GM18519 (cell line): ENCODE measurements around the gene KRTAP3-1.
"Not testable (repeated sequence)": the region's sequence is repeated elsewhere in the genome, so short reads cannot be mapped to it uniquely, and the experiment has no call there.

Source experiments
- ATAC-seq: cut with Tn5 transposase; IDR thresholded peaks from one replicate; pipeline ENCODE4 v1.9.1; 2021; ENCODE audit warnings: mild to moderate bottlenecking, moderate library complexity; ENCODE audit not compliant: unreplicated experiment, low FRiP score

KRTAP3-1 gene

GRCh38 chr17:41016578-41017215 lies 7.8 kb upstream of the KRTAP3-1 start:
- ATAC-seq, result no peak

GRCh38 chr17:41015454-41015853 lies 6.5 kb upstream of the KRTAP3-1 start:
- no peak for ATAC-seq

DNA sequence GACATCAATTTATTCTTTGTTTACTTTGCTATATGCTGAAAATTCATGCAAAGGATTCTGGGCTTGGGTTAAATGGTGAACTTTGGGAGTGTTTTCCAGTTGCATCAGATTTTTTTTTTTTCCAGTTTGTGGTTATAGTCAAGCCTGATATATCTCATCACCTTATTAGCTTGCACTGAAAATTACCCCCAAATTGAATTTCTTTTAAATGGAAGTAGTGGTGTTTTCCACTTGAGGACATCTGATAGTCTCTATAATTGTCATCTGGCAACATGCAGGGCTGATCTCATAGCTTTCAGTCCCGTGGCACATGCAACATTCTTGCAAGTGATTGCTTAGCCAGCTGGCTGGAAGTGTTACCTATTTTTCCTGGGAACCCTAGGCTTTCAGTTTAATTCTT lies 4.7 kb upstream of the KRTAP3-1 start:
- no peak for ATAC-seq

- no peak for ATAC-seq
Measured at GRCh38 chr17:41013181-41013580, 4.3 kb upstream of the KRTAP3-1 start.

DNA sequence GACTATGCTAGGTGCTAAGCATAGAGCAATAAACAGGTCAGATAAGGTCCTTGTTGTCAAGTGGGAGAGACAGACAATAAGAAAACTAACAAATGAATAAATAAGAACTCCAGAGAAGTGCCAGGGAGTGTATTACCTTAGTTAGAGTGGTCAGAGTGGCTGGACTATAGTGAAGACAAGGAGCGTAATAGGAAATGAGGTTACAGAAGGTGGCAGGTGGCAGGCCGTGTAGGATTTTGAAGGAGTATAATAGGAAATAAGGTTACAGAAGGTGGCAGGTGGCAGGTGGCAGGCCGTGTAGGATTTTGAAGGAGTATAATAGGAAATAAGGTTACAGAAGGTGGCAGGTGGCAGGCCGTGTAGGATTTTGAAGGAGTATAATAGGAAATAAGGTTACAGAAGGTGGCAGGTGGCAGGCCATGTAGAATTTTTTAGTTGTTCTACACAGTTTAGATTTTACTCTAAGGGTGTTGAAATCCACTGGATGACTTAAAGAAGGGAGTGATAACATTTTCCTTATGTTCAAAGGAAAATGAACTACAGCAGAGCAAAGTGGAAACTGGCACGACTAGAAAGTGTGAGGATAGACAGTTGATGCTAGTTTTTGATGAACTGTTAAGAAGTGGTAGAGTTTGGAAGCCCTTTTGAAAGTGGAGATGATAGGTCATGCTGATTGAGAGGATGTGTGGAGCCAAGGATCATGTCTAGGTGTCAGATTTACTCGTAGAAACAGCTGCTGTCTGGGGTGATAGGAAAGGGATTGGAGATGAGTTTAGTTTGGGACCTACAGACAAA lies 3.6 kb upstream of the KRTAP3-1 start:
- ATAC-seq, result no peak

DNA sequence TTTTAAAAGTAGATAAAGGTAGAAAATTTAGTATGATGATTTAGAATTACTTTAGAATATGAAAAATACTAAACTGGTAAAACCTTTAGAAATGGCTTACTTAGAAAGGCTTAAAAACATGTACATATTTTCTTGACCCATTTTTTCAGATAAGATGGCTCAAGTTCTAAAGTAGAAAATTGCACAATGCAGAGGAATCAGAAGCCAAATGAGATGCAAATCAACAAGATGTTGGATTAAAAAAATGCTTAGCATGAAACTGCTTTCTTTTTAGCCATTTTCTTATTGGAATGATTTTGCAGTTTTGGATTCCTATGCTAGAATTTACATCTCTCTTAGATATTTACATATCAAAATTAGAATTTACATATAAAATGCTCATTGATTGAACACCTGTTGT lies 1.5 kb upstream of the KRTAP3-1 start:
- no peak for ATAC-seq

DNA sequence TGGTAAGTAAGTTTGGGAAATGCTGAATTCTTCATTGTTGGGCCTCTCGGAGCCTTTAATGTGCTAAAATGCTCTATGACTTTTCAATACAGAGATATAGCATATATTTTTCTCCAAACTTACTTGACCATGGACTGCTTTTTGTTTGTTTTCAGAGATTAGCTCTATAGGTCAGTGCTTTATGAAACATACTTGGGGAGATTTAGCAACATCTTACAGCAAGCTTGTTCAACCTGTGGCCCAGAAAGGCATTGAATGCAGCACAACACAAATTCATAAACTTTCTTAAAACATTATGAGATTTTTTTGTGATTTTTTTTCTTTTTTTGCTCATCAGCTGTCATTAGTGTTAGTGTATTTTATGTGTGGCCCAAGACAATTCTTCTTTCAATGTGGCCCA lies 1.0 kb upstream of the KRTAP3-1 start:
- no peak for ATAC-seq

GRCh38 chr17:41009301-41009760 lies 403 bp upstream of the KRTAP3-1 start:
- ATAC-seq, result no peak

DNA sequence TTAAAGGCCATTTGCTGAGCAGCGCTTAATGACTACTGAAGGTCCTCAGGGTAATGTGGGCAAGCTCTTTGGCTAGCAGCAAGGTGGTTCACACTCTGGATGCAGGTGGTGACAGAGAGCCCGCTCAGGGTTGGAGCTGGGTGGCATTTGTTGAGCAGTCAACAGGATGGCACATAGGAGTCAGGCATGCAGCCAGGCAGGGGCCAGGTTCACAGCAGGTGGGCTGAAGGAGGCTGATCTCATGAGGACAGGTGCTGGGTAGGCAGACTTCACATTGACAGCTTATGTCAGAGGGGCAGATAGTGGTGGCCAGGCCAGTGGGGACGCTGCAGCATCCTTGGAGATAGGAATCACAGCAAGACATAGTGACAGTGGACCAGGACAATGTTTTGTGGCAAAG lies 4.5 kb downstream of the KRTAP3-1 start:
- ATAC-seq, result no peak

GRCh38 chr17:41003926-41004325 lies 5.0 kb downstream of the KRTAP3-1 start:
- no peak for ATAC-seq

- no peak for ATAC-seq
Measured at GRCh38 chr17:41002814-41003213, 6.1 kb downstream of the KRTAP3-1 start.

DNA sequence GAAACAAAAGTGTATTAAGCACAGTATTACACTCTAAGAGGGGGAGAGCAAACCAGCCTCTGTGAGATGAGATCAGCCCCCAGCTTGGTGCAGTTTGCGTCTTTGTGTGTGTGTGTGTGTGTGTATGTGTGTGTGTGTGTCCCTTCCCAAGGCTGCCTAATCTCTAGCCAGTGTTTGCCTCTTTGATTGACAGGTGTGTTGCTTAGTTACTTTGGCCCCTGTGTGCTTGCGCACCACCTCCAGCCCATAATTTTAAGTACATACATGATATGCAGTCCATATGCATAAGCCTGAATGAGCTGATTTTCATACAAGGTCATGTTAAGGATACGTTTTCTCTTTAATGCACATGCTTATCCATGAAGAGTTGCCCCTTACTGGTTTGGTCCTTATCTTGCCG lies 7.1 kb downstream of the KRTAP3-1 start:
- no peak for ATAC-seq

DNA sequence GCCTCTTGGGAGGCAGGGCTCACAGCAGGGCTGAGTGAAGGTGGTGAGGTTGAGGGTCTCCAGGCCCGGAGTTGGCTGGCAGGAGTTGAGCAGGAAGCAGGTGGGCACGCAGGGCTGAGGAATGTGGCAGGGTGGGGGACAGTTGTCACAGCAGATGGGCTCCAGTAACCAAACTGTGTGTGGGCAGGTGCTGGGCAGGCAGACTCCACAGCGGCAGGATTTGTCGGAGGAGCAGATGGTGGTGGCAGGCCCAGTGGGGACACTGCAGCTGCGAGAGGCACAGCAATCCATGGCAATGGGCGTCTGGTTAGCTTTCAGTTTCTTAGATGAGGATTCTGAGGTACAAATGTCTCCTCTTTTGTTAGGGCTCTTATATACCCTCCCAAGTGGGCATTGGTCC lies 9.4 kb downstream of the KRTAP3-1 start, which contains the start of gene KRTAP3-2:
Gene KRTAP3-2 (minus strand): TSS at position 344 of the 400 bp plus-strand sequence. CDS start 53 bp downstream, at position 291.
- not testable (repeated sequence) for ATAC-seq

DNA sequence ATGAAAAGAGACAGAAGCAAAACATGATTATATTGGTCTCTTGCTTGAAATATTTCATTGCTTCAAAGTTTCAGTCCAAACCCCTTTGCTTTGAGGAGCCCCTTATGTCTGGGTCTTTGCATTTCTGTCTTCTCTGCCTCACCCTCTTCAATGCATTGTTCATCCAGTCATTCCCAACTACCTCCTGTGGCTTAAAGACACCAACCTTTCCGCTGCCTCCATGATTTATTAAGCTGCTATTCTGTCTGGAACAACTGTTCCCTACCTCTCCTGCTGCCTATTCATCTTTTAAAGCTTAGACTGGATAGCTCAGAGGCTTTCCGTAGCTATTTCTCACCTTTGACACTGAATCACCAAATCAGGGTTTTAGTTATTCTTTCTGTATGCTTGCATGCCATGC lies 11.6 kb downstream of the KRTAP3-1 start:
- no peak for ATAC-seq

DNA sequence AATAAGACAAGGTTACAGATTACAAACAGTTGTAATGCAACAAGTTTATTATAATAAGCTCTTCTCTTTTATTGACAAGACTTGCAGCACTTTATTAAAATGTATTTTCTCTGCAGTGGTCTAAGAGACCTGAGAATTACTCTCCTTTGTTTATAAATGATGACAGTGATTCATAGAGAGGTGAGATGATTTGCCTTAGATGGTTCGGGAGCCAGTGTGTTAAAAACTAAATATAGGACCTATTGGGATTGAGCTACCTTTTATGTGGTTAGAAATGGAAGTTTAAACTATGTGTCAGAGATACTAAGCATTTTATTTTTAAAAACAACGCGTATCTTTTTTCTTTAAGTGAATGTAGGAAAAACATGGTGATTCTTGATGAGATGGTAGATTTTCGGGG lies 12.1 kb downstream of the KRTAP3-1 start:
- ATAC-seq, result no peak

GRCh38 chr17:40995116-40995515 lies 13.8 kb downstream of the KRTAP3-1 start:
- ATAC-seq, result no peak

GRCh38 chr17:40993839-40994238 lies 15.1 kb downstream of the KRTAP3-1 start, which contains the start of gene KRTAP3-3:
Gene KRTAP3-3, minus strand, starts transcription at chr17:40994164. Its CDS starts 67 bp downstream, at chr17:40994097.
- ATAC-seq, result no peak

- no peak for ATAC-seq
Measured at GRCh38 chr17:40993084-40993483, 15.8 kb downstream of the KRTAP3-1 start.

DNA sequence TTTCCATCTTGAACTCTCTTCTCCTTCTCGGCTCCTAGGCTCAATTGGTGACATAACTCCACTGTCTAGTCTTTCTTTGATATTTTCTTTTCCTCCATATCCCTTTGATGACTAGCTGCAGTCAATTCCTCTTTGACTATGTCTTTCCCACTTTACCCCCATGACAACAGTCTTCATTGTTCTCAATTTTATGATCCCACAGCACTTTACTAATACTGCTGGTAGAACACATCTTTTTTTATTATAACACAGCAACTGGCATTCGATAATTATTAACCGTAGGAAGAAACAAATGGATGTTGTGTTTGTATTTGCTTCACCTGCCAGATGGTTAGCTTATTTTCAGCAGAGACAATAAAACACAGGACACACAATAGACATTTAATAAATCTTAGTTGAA lies 16.3 kb downstream of the KRTAP3-1 start:
- ATAC-seq, result no peak

DNA sequence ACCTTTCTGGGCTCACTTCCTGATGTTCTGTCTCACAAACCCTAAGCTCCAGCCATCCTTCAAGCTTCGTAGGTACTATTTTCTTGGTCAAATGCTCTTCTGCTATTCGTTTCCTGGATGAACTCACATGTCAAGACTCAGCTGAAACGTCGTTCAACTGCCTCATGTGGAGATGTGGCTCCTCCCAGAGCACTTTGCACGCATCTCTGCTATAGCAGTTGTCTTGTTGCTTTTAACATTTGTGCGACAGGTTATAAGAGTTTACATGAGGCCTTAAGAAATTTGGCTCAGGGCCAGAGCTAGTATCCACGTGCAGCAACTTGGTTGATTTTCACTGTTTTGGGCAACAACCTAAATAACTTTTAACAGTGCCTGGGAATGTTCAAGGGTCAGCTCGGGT lies 22.0 kb downstream of the KRTAP3-1 start:
- ATAC-seq, result no peak

- ATAC-seq, result no peak
Measured at GRCh38 chr17:40984226-40984625, 24.7 kb downstream of the KRTAP3-1 start, which contains the start of gene KRT40. Gene KRT40, minus strand, starts transcription at chr17:40984326. Its CDS starts 53 bp downstream, at chr17:40984273.

DNA sequence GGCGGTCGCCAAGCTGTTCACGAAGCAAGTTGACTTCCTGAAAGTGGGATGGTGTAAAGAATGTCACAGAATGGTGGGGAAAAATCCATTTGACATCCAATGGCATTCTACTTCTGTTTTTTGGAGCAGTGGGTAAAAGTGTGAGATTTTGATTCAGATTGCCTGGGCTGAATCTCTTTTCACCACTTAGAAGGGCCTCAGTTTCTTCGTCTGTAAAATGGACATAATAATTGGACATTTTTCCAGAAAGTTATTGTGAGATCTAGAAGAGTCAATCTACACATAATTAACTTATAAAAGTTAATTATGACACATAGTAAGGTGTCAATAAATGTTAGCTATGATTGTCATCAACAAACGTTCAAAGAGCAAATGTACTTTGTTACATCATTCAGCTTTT lies 27.8 kb downstream of the KRTAP3-1 start:
- ATAC-seq, result no peak
